GM18867 (cell line): ENCODE measurements around the gene YJEFN3.

Experiments
- ATAC-seq: cut with Tn5 transposase; IDR thresholded peaks from one replicate; pipeline ENCODE4 v1.9.1; 2021; ENCODE audit warnings: mild to moderate bottlenecking, moderate library complexity; ENCODE audit not compliant: unreplicated experiment

The YJEFN3 gene

DNA sequence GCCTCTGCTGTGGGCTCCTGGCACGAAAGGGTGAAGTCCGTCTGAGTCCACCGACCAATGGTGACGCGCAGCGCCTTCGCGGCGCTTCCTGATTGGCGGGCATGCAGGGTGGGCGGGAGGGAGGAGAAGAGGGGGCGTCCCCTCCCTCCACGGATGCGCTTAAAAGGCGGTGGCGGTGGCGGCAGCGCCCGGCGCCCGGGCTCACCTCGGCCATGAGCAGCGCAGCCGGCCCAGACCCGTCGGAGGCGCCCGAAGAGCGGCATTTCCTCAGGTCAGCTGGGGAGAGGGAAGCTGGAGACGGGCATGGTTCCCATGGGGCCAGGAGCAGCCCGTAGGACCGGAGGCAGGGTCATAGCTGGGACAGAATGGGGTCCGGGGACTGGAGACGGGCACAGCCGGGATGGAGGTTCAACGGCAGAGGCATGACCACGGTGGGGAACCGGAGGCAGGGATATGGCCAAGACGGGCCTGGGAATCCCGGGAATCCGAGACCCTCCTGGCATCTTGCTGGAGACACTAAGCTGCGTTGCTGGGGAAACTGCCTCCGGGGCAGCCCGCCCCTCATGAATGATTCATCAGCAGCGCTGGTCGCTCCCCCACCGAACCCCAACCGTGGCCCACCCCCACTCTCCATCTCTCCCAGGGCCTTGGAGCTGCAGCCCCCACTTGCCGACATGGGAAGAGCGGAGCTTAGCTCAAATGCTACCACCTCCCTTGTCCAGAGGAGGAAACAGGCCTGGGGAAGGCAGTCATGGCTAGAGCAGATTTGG, at the start of gene YJEFN3:
Gene YJEFN3, plus strand, starts transcription at position 191 of the 770 bp plus-strand sequence. Its CDS starts 22 bp downstream, at position 213.
- ATAC-seq = no peak

DNA sequence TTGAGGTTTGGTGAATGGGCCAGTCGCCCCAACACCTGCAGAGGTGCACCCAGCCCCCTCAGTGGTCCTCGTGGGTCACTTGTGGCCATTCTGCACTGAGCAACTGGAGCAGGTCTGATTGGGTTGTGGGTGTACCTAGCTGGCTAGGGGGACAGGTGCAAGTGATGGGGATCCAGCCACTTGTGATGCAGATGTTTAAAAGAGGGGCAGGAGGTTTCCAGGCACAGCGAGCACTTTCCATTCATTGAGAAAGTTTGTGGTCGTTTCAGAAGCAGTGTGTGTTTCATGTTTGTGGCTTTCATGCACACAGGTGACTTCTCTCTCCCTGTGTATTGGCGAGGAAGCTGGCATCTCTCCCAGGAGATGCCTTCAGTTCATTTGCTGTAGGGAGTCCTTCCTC, 48.0 kb upstream of the YJEFN3 start:
- ATAC-seq = no peak

DNA sequence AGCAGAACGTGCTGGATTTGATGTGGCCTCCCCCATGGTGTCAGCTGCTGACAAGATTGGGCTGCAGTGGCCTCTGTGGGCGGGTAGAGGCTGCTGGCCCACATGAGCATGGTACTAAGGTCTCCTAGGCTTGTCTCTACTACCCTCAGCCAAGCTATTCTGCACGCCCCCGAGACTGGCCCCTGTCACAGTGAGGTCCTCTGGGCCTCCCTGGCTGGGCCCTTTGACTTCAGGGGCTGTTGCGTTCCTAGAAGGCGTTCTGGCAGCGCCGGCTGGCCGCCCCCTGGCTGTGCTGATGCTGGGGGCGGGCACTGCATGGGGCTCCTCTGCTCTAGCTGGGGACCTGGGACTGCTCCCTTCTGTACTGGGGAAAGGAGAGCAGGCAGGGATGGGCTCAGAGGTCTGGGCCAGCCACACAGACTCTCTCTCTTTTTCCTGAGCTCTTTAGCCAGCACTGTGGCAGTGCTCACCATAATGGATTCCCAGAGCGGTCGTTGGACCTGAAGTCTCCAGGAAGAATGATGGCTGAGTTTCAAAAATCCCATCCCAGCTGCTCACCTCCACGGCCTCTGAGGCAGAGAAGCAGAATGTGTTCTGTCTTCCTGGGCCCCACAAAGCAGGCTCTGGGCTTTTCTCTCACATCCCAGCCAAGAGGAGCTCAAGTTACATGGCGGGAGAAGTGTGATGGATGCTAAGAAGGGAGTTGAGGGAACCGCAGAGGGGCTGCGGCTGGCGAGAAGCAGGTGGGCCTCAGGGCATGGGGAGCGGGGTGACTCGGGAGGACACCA, 45.7 kb upstream of the YJEFN3 start:
- no peak for ATAC-seq

DNA sequence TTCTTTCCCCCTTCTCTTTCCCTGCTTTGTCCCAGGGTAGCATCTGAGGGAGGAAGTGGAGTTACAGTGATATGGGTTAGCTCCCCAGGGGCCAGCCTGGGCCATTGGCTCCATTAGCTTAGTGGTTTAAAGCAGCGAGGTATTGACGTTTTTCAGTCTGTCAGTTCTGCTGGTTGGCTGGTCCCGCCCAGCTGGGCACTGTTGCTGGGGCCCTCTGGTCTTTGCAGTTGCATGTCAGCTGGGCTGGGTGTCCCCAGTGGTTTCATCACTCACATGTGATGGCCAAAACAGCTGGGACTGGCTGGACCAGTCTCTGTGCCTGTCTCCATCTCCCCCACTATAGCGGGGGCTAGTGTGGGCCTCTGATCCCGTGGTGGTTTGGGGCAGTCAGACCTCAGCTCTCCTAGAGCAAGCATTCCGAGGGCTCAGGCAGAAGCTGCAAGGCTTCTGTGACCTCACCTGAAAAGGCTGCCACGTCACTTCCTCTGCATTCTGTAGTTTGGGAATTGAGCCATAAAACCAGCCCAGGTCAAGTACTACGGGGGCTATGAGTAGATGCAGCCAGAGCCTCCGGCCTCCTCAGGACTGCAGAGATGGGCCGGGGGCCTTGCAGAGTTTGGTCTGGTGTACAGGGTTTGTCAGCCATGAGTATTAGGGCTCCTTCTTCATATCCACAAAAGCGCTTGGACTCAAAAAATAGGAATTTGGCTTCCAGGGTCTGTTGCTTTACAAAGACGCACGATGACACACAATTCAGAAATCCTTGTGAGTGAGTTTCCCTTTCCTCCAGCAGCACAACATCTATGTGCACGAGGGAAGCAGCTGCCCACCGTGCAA, 43.3 kb upstream of the YJEFN3 start:
- no peak for ATAC-seq

DNA sequence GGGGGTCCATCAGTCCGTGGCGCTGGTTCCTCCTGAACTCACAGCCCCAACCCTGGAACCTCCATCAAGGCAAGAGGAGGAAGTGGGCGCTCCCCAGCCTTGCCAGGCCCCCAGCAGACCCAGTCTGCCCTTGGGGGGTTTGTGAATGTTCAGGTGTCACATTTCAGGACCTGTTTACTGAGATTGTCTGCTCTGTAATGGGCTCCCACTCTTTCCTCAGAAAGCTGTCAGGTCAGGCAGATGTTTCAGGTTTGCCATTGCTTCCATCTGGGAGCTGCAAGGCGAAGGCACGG, 42.8 kb upstream of the YJEFN3 start:
- no peak for ATAC-seq

DNA sequence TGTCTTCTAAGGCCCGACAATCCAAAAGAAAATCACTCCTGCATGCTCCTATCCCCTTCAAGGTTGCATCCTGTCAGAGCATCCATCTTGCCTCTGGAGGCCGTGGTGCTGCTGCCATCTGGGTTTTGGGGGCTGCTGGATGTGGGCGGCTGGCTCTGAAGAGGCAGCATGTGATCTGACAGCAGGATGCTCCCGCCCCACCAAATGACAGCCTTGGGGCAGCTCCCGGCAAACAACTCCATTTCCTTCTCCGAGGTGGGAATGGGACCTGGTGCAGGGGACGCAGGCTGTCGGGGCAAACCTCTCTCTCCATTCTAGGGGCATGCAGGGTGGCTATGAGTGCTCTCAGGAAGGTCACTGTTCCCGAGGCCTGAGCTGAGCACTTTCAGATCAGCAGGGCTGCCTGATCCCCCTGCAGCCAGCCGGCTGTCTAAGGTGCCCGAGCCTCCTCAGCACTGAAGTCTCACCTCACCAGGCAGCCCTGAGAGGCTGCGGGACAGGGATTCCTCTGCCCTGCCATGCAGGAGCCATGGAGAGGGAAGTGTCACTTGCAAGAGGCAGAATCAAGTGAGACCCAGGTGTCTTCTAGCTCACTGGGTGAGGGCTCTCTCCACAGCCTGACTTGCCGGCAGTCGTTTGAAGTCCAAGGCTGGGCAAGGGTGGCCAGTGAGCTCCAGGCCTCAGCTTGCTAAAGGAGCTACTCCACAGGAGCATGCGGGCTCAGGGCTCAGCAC, 42.2 kb upstream of the YJEFN3 start:
- no peak for ATAC-seq

DNA sequence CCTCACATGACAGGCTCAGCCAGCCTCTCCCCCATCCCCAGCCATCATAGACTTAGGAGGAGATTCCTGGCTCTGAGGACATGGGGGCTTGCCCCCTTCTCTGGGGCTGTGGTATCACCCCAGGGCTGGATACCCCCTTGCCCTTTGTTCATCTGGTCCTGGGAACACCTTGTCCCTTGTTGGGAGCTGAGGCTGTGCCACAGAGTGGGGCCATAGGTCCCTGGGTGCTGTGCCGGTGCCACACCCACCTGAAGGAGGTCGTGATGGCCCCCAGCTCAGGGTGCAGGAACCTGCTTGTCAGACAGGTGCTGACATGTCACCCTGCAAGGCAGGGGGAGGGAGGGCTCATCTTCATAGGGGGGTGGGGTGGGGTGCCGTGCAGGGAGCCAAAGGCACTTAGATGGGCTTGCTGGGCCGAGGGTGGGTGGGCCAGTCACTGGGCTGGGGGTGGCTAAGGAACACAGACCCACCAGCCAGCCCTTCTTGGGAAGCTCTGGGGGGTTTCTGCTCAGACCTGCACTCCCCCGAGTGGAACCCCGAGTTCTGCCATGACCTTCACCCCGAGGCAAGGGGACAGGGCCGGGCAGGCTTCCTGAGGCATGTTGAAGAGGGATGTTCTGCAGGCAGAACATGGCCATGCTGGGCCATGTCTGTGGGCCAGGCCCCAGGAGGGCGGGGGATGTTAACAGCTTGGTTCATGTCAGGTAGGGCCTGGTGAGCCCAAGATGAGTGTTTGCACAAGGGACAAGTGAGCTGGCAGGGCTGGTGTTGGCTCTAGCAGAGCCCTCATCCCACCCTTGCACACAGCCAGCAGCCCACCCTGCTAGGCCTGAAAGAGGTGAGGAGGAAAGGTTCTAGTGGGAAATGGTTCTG, 41.4 kb upstream of the YJEFN3 start:
- no peak for ATAC-seq

GRCh38 chr19:19487950-19488874, 40.5 kb upstream of the YJEFN3 start:
- ATAC-seq = no peak

- ATAC-seq = peak; percentile 55
Measured at GRCh38 chr19:19488875-19489690, 39.6 kb upstream of the YJEFN3 start.

GRCh38 chr19:19489804-19490204, 38.9 kb upstream of the YJEFN3 start:
- ATAC-seq = no peak

GRCh38 chr19:19490214-19490968, 38.3 kb upstream of the YJEFN3 start:
- ATAC-seq = no peak

GRCh38 chr19:19491321-19492025, 37.2 kb upstream of the YJEFN3 start:
- no peak for ATAC-seq

DNA sequence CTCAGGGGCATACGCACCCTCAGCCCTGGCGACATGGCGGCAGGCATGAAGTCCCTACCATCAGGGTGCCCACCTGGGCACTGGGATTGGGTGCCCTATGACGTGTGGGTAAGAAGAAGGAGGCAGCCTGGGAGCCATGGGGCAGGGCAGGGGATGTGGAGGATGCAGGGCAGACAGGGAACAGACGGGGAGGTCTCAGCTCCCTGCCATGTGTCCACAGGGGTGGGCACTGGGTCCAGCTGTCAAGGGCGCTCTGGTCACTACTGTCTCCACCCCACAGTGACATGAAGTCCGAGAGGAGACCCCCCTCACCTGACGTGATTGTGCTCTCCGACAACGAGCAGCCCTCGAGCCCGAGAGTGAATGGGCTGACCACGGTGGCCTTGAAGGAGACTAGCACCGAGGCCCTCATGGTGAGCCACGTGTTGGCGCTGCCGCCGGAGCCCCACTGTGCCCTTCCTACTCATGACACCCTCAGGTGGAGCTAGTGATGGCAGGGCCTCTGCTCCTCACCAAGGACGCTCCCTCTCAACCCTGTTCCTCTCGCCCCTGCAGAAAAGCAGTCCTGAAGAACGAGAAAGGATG, 36.6 kb upstream of the YJEFN3 start:
- no peak for ATAC-seq

DNA sequence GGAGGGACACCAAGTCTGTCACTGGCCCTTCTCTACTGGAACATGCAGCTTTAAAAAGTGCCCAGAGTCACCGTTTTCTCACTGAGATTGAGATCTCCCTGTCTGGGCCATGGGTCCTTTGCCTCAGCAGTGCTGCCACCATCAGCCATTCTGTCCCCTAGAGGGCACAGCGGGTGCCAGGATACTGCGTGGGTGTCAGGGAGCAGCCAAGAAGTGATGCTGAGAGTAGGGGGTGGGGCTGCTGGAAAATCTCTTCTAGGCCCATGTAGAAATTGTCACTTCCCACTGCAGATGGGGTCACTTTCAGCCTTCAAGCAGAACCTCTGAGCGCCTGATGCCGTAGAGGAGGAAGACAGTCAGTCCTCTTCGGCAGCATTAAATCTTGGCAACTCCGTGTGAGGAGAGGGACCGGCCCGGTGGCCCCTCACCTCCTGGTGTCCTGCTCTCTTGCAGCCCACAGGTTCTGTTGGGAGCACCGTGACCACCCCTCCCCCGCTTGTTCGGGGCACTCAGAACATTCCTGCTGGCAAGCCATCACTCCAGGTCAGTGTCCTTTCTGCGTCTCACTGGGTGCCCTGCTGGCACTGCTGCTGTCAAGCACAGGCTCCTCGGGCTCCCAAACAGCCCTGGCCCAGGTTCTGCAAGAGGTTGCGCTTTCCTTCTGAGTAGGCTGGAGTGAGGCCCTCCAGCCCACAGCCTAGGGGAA, 34.7 kb upstream of the YJEFN3 start:
- ATAC-seq = no peak
